Spleen (tissue), 3 donors: Measurements from ENCODE around the gene USP10.

Source experiments
- POLR2A ChIP-seq, 3 donors: fragments of 450-650 bp; IDR thresholded peaks; one replicate each; pipeline ENCODE4 v1.5.1; 2017; ENCODE audit warnings: antibody characterized with exemption in 3 of 3, mild to moderate bottlenecking in 1 of 3
- POLR2AphosphoS5 ChIP-seq, 3 donors: sonication (generic); formaldehyde crosslinking; IDR thresholded peaks; one replicate each; pipeline ENCODE4 v1.5.1; 2017; ENCODE audit warnings: antibody characterized with exemption in 3 of 3

GRCh38 chr16:84766978-84767773 lies 67.4 kb downstream of the USP10 start:
- TF ChIP-seq POLR2A (IDR thresholded peaks at IDR 0.05) (no peak), POLR2AphosphoS5 (IDR thresholded peaks at IDR 0.05) (no peak)
